ENCODE data around the gene FARP2.
A peak's percentile ranks its signal among the peaks of the same experiment; 100 is the strongest.

The FARP2 gene

GRCh38 chr2:241324775-241325174, 31.3 kb upstream of the FARP2 start:
- DNase-seq = no peak

DNA sequence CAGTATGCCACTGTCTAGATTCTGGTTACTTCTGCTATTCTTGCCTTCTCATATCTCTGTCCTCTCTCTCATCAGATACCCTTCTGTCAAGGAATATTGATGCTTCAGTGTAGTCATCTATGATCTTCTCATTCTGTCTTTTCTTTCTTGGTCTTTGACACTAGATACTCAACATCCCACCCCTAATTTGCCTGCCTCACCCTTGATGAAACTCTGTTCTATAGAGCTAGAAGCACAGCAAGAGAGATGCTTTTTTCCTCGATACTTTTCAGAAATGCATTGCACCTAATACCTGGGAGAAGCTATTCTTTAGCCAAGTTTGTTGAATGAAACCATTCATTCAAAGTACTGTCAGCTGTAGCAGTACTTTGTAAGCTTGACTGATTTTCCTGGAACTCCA, 30.8 kb upstream of the FARP2 start:
- DNase-seq = no peak

DNA sequence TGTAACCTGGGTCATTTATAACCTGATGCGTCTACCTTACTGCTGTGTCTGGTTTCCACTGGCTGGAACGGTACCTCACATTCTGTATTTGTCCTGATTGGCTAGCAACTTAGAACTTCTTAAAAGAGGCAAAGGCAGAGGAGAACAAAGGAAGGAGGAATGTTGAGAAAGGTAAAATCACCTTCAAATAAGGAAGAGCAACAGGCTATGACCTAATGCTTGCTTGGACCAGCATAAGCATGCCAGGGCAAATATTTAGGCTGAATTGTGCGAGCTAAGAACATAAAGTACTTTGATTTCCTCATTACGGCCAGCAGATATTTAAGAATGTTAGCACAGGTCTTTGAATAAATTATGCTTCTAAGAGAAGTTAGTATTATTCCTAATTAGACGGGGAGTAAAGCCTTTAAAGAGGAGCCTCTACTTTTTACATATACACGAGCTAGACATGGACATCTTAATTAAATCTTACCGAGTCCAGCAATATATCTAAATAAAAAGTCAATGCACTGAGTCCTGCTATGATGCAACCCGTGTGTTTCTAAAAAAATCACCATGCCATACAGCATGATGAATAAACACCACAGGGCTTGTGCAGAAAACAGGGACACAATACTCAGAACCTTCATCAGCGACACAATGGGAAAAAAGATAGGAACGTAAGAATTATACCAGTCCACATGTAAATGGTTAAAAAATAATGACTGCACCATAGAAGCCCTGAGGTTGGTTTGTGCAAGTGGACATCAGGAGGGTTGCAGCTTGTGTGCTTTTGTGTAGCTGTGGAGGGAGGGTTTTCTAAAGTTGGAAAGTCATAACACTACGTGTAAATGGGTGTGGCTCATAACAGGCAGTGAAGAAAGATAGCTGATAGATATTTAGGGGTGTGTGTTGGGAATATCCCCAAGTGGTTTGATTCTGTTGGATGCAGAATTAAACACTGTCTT, 26.1 kb upstream of the FARP2 start:
- DNase-seq = no peak

- no peak for DNase-seq
These were observed 25.5 kb upstream of the FARP2 start for GRCh38 chr2:241330616-241330981.

- DNase-seq = no peak
These were observed 21.3 kb upstream of the FARP2 start for GRCh38 chr2:241334813-241335212.

DNA sequence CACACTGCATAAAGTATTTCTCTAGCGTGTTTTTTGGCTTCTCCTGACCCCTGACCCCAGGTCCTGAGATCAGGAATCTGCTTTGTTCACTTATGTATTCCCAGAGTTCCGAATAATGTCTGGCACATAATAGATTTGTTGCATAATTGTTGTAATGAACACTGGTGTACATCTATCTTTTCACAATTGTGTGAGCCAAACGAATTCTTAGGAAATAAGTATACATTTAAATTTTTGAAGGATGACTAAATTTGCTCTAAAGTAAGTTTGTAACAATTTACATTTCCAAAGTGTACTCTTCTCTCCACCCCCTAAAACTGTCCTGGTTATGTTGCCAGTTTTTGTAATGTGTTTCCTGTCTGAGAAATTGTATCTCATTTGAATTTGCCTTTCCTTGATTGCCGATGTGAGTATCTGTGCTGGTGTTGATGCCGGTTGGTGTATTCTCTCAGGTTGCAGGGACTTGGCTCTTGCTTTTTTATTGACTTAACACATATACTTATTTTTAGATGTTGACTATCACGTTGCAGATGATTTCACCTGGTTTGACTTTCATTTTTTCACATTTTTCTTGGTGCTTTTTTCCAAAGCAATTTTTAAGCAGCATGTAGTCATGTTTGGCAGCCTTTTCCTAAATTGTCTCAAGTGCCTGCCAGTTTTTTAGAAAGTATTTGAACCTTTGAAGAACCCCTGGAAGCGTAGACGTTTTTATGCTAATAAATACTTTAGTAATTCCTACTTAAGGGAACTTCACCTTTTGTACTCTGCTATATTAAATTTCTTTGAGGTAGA, 16.1 kb upstream of the FARP2 start:
- no peak for DNase-seq

DNA sequence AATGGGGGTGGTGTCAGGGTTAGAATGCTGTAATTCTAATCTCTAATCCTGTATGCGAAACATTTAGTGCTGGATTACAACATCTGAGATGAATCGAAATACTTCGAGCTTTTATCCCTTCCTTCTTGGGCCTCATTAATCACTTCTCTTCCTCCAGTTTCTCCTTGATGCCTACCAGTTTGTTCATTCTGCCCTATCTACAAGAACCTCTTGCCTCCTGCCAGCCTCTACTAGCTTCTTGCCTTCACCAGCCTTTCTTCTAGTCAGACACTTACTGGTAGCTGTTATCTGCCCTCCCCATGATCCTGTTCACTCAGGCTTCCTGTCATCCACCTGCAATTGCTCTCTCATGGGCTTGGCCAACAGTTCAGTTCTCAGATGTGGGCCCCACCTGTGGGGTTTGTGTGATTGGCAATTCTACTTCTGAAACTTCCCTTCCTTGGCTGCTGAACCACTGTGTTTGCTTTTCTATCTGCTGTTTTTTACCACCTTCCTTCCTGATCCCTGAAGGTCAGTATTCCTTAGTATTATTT, 15.4 kb upstream of the FARP2 start:
- peak; percentile 36 for DNase-seq

- no peak for DNase-seq
These were observed 11.0 kb upstream of the FARP2 start for GRCh38 chr2:241344925-241345651.

DNA sequence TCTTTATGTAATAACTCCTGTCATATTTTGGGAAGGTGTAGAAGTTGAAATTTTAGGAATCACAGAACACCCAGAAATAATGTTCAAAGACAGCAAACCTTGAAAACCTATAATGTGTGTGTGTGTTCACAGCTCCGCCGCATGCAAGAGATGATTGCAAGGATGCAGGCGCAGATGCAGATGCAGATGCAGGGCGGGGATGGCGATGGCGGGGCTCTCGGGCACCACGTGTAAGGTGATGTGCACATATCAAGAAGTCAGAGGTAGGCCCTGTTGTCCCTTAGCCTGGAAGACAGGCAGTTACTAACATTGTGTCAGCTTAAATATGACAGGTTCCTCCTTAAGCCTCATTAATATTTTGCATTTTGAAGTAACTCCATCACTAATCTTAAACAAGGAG, 6.1 kb upstream of the FARP2 start:
- DNase-seq = no peak

DNA sequence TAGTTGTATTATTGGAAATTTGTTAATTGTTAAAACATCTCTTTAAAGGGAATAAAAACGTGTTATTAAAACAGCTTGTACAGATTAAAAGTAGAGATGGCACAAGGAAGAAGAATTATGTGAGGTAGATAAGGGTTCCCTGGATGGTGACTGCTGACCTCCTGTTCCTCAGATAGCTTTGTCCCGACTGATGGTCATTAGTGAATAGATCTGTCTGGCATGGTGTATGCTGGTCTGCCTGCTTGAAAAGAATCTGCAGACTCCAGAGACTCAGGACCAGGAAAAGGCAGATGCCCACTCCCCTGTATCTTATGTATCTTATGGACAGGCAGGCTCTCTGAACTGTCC, 5.6 kb upstream of the FARP2 start:
- no peak for DNase-seq

GRCh38 chr2:241350878-241351639, 5.0 kb upstream of the FARP2 start:
- DNase-seq = no peak

- DNase-seq = no peak
These were observed 4.4 kb upstream of the FARP2 start for GRCh38 chr2:241351640-241352031.

DNA sequence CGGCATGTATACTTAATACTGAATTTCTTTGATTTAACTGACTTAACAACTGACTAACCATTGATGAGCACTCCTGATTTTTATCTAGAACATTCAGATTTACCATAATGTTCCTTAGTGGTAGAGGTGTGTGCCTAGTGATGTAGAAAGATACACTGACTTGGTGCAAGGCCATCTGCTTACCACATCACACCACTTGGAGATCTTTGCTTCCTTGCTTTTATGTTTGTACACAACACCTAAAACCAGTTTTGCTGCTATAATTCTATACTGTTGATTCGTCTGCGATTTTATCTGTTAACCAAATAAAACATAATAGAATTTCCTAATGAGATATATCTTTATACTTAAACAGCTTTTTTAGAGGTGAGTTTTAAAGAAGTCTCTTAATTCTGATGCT, 3.9 kb upstream of the FARP2 start:
- no peak for DNase-seq

- DNase-seq = peak; percentile 66
These were observed 1.1 kb upstream of the FARP2 start for GRCh38 chr2:241354668-241355658.

DNA sequence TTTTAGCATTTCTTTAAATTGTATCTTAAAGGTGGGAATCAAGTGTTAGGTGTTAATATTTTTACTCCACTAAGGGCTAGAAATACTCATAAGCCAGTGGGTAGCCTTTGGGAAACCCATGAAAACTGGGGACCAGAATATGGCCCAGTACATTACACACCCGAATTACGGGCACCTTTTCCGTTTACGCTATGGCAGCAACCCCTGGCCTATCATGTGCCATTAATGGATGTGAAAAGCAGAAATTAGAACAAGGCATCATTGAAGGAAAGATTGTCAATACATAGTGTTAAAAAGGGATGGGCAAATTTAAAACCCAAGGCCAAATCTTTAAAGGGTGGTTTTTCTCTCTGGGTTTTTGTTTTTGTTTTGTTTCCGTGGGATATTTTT, 781 bp downstream of the FARP2 start:
- DNase-seq = no peak

DNA sequence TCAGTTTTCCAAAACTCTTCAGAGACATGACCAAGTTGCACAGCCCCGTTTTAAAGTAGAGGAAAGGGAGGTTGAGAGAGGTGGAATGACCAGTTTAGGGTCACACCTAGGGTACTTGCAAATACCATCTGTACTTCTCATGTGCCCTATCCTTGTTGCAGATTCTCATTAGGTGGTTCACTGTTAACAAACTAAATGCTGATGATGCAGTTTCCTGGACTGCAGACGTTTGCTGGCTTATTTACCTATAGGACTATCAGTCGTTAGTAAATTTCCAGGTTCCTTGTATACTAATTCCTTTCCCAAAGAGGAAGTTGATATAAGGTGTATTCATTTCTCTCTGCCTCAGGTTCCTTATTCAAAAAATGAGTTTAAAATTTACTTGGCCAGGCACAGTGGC, 1.4 kb downstream of the FARP2 start:
- DNase-seq = no peak

- no peak for DNase-seq
These were observed 2.4 kb downstream of the FARP2 start for GRCh38 chr2:241358470-241358869.

- no peak for DNase-seq
These were observed 3.5 kb downstream of the FARP2 start for GRCh38 chr2:241359481-241360045.

DNA sequence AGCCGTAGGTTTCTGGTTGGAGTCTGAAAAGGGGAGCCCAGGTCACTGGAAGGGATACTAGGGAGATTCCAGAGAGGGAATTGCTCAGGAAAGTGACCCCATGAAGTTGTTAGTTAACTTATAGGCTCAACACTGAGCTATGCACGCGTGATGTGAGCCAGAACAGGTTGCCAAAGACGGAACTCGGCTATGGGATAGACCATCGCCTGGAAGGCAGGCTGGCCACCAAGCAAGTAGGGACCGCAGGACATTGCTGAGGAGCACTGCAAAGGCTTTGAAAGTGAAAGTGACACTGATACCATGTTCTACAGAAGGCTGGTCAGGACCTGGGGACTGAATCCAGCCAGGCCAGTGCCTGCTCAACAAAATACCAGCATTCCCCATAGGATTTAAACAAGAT, 7.3 kb downstream of the FARP2 start:
- no peak for DNase-seq

DNA sequence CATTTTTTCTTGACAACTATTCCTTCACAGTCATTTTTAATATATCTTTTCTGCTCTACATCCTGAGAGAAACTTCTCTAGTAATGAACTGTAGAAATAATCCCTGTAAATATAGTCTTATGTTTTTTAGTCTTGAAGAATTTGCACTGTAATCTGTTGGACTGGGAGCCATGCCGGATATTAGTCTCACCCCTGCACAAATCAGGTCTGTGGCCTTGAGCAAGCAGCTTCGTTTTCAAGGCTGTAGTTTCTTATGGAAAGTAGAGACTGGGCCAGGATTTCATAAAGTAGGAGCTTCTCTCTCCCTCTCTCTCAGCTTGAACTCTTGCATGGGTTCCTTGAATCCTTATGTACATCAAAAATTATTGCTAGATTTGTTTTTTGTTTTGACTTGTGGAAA, 8.7 kb downstream of the FARP2 start:
- DNase-seq = no peak

DNA sequence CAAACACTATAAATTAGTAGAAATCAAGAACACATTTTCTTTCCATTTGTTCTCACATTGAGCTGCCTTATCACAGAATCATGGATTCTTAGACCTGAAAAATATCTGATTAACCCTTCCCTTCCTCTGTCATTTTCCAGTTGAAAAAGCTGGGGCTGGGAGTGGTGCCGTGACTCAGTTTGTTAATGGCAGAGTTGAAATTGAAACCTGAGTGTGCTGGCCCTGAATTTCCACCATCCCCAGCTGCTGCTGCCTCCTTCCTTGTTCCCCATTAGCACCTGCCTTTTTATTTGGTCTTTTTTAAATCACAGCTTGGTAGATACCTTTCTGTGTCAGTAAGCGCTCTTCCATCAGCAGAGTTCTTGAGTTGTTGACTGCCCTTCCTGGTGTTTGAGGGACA, 10.6 kb downstream of the FARP2 start:
- no peak for DNase-seq

Data from CD4-positive, alpha-beta T cell treated with Interleukin-6 for 4 hours (primary cell).